NT2/D1 (cell line): ENCODE measurements around the gene COL18A1.
"Not testable (repeated sequence)": the region's sequence is repeated elsewhere in the genome, so short reads cannot be mapped to it uniquely, and the experiment has no call there.

Experiments
- DNase-seq: peaks from one replicate; pipeline ENCODE4 v3.0.0-alpha.2; 2011; ENCODE audit warnings: low read depth, low spot score
- H3K27me3 ChIP-seq: 2 replicates; pipeline ENCODE4 v1.6.0; 2011; ENCODE audit warnings: mild to moderate bottlenecking; ENCODE audit not compliant: insufficient read length, insufficient read depth
- H3K36me3 ChIP-seq: 2 replicates; pipeline ENCODE4 v1.6.1; 2011; ENCODE audit warnings: mild to moderate bottlenecking, low read length, mixed read lengths; ENCODE audit not compliant: insufficient read depth, insufficient read length
- H3K4me1 ChIP-seq: 2 replicates; pipeline ENCODE4 v1.5.1; 2011; ENCODE audit not compliant: insufficient read depth, insufficient read length
- H3K4me3 ChIP-seq: 2 replicates; pipeline ENCODE4 v1.5.1; 2011; ENCODE audit warnings: low read depth; ENCODE audit not compliant: insufficient read length
- H3K9ac ChIP-seq: 2 replicates; pipeline ENCODE4 v1.6.0; 2011; ENCODE audit warnings: low read depth; ENCODE audit not compliant: insufficient read length
- H3K9me3 ChIP-seq: 2 replicates; pipeline ENCODE4 v1.5.1; 2011; ENCODE audit warnings: mild to moderate bottlenecking, low read length; ENCODE audit not compliant: insufficient read depth
- SUZ12 ChIP-seq: IDR thresholded peaks from 2 replicates; pipeline ENCODE4 v1.6.1; 2011; ENCODE audit not compliant: insufficient read length, insufficient read depth; ENCODE audit errors: extremely low read depth
- YY1 ChIP-seq: IDR thresholded peaks from 2 replicates; pipeline ENCODE4 v1.6.1; 2011; ENCODE audit not compliant: insufficient read length, insufficient read depth
- ZNF274 ChIP-seq: IDR thresholded peaks from 2 replicates; pipeline ENCODE4 v1.6.1; 2011; ENCODE audit warnings: mild to moderate bottlenecking, low read depth, low read length

The COL18A1 gene

DNA sequence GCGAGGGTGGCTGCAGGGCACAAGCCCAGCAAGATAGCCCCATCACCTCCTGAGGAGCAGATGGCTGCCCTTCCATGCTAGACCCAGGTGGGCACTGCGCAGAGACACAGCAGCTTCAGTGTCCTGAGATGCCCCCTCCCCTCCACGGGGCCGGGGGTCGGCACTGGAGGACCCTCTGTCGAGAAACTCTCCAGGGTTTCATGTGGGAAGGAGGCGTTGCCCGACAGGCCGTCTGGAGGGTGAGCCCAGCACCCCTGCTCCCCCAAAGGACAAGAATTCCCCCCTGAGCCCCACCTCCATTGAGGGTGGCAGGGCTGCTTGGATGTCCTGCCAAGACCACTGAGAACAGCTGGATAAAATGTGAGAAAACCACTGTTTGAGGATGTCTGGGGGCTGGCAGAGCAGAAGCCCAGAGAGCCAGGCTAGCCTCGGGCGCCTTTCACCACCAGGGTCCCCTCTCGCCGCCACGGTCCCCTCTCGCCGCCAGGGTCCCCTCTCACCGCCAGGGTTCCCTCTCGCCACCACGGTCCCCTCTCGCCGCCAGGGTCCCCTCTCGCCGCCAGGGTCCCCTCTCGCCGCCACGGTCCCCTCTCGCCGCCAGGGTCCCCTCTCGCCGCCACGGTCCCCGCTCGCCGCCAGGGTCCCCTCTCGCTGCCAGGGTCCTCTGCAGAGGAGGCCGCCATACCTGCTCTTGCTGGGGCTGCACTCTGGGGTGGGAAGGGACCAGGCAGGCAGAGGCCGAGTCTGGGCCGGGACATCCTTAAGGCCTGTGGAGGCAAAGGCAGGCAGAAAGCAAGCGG is 93.1 kb downstream of the COL18A1 start:
- Histone ChIP-seq H3K4me1 (peaks cover 2% of the 10 kb centered on the region), H3K4me3 (no peak overlapping the region), H3K9me3 (no peaks in the 10 kb centered on the region), H3K36me3 (peaks cover 87% of the 10 kb centered on the region), H3K9ac (no peak overlapping the region), H3K27me3 (no peaks in the 10 kb centered on the region)
- no peak for DNase-seq
- no peak for TF ChIP-seq ZNF274
- TF ChIP-seq YY1 = no peak
- no peak for TF ChIP-seq SUZ12

- TF ChIP-seq SUZ12 (no peak), ZNF274 (no peak), YY1 (no peak)
- peaks cover 2% of the 10 kb centered on the region for H3K4me1 ChIP-seq
- DNase-seq = no peak
- H3K36me3 ChIP-seq = peaks cover 82% of the 10 kb centered on the region
- no peak overlapping the region for H3K4me3 ChIP-seq
- no peaks in the 10 kb centered on the region for H3K9me3 ChIP-seq
- no peaks in the 10 kb centered on the region for H3K27me3 ChIP-seq
- no peak overlapping the region for H3K9ac ChIP-seq
Measured at GRCh38 chr21:45498646-45499000, 93.7 kb downstream of the COL18A1 start.

- no peak for DNase-seq
- Histone ChIP-seq H3K4me1 (peaks cover 7% of the 10 kb centered on the region), H3K36me3 (peaks cover 82% of the 10 kb centered on the region), H3K9me3 (no peaks in the 10 kb centered on the region), H3K27me3 (no peaks in the 10 kb centered on the region), H3K4me3 (no peak overlapping the region), H3K9ac (no peak overlapping the region)
- TF ChIP-seq ZNF274 (no peak), SUZ12 (no peak)
Measured at GRCh38 chr21:45499201-45499750, 94.3 kb downstream of the COL18A1 start.

DNA sequence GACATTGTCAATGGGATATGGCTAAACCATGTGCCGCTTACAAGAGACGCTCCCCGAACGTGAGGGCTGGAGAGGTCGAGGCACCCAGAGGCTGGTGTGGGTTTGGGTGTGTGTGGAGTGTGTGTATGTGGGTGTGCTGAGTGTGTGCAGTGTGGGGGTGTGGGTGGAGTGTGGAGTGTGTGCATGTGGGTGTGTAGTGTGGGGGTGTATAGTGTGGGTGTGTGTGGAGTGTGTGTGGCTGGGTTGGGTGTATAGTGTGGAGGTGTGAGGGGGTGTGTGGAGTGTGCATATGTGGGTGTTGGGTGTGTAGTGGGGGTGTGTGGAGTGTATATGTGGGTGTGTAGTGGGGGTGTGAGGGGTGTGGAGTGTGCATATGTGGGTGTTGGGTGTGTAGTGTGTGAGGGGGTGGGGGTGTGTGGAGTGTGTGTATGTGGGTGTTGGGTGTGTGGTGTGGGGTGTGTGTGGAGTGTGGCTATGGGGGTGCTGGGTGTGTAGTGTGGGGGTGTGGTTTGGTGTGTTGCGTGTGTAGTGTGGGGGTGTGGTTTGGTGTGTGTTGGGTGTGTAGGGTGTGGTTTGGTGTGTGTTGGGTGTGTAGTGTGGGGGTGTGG is 95.1 kb downstream of the COL18A1 start:
- no peak for DNase-seq
- H3K4me1 ChIP-seq = peaks cover 8% of the 10 kb centered on the region
- no peak overlapping the region for H3K9ac ChIP-seq
- peaks cover 82% of the 10 kb centered on the region for H3K36me3 ChIP-seq
- H3K4me3 ChIP-seq = no peak overlapping the region
- H3K27me3 ChIP-seq = no peaks in the 10 kb centered on the region
- no peaks in the 10 kb centered on the region for H3K9me3 ChIP-seq
- no peak for TF ChIP-seq YY1
- no peak for TF ChIP-seq ZNF274
- TF ChIP-seq SUZ12 = no peak

DNA sequence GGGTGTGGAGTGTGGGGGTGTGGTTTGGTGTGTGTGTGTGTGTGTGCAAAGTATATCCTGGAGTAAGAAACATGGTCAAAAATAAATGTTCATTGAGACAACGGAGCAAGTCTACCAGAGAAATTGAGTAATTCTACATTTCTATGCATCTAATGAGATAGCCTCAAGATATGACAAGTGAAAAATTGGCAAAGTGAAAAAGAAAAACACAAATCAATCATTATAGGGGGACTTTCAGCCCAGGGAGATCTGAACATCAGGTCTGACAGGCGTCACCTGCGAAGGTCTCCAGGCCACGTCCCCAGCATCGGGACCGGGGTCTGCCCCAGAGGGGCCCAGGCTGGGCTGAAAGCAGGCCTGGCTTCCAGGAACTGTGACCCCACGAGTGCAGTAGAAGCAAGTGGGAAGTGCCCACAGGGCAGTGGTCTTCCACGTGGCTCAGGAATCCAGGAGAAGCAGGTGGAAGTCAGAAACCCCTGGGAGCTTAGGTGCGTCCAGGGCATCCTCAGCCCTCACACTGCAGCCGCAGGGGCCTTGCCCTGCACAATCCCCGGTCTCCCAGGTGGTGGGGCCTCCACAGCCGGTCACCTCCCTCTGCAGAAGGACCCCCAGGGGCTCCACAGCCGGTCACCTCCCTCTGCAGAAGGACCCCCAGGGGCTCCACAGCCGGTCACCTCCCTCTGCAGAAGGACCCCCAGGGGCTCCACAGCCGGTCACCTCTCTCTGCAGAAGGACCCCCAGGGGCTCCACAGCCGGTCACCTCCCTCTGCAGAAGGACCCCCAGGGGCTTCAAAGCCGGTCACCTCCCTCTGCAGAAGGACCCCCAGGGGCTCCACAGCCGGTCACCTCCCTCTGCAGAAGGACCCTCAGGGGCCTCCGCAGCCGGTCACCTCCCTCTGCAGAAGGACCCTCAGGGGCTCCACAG is 96.4 kb downstream of the COL18A1 start:
- H3K9ac ChIP-seq = not testable (repeated sequence)
- H3K36me3 ChIP-seq = peaks cover 82% of the 10 kb centered on the region

DNA sequence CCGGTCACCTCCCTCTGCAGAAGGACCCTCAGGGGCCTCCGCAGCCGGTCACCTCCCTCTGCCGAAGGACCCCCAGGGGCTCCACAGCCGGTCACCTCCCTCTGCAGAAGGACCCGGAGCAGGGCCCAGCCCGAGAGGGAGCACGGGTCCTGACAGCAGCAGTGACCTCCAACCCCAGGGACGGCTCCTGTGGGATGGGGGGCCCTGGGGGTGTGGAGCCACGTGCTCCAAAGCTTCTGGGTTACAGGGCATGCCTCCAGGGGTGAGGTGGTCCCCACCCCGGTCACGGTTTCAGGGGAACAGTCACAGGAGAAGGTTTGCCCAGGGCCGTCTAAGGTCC is 97.0 kb downstream of the COL18A1 start:
- DNase-seq = no peak
- Histone ChIP-seq H3K4me3 (no peak overlapping the region), H3K27me3 (no peaks in the 10 kb centered on the region), H3K9ac (no peak overlapping the region), H3K9me3 (no peaks in the 10 kb centered on the region), H3K4me1 (peaks cover 6% of the 10 kb centered on the region), H3K36me3 (peaks cover 81% of the 10 kb centered on the region)
- no peak for TF ChIP-seq SUZ12
- no peak for TF ChIP-seq YY1
- TF ChIP-seq ZNF274 = no peak

More for the DNA sequence above, 96.4 kb downstream of the COL18A1 start:
- H3K4me1 ChIP-seq, H3K27me3 ChIP-seq, H3K9me3 ChIP-seq, DNase-seq, H3K4me3 ChIP-seq: not testable (repeated sequence)

- Histone ChIP-seq H3K9ac (no peak overlapping the region), H3K27me3 (no peaks in the 10 kb centered on the region), H3K36me3 (peaks cover 81% of the 10 kb centered on the region), H3K4me3 (no peak overlapping the region), H3K9me3 (no peaks in the 10 kb centered on the region), H3K4me1 (peaks cover 11% of the 10 kb centered on the region)
- no peak for DNase-seq
- TF ChIP-seq ZNF274 (no peak), SUZ12 (no peak), YY1 (no peak)
Measured at GRCh38 chr21:45502600-45502999, 97.6 kb downstream of the COL18A1 start.

- H3K4me3 ChIP-seq, H3K9me3 ChIP-seq, DNase-seq, H3K9ac ChIP-seq, H3K27me3 ChIP-seq: not testable (repeated sequence)
- Histone ChIP-seq H3K4me1 (peaks cover 16% of the 10 kb centered on the region), H3K36me3 (peaks cover 81% of the 10 kb centered on the region)
Measured at GRCh38 chr21:45503226-45503625, 98.3 kb downstream of the COL18A1 start.
